NCI-H1092 (cell line): ENCODE data around the gene YEATS4.
A peak's percentile ranks its signal among the peaks of the same experiment; 100 is the strongest.
"Not testable (repeated sequence)": the region's sequence is repeated elsewhere in the genome, so short reads cannot be mapped to it uniquely, and the experiment has no call there.

Source experiments
- DNase-seq: peaks from one replicate; lab custom pipeline; 2025; lab: John Stamatoyannopoulos, UW

Gene YEATS4

GRCh38 chr12:69359531-69360347 is at the start of gene YEATS4:
YEATS4 (plus strand) TSS chr12:69359743; CDS start chr12:69359973, 230 bp downstream.
- peak; percentile 88 for DNase-seq

- DNase-seq: no peak
Measured at GRCh38 chr12:69313209-69313608, 46.3 kb upstream of the YEATS4 start.

GRCh38 chr12:69316784-69317183 is 42.8 kb upstream of the YEATS4 start:
- not testable (repeated sequence) for DNase-seq

- DNase-seq: not testable (repeated sequence)
Measured at GRCh38 chr12:69317233-69317632, 42.3 kb upstream of the YEATS4 start.

- DNase-seq: no peak
Measured at GRCh38 chr12:69318225-69318624, 41.3 kb upstream of the YEATS4 start.

- no peak for DNase-seq
Measured at GRCh38 chr12:69321351-69321750, 38.2 kb upstream of the YEATS4 start.

GRCh38 chr12:69324797-69325466 is 34.6 kb upstream of the YEATS4 start:
- DNase-seq: no peak

GRCh38 chr12:69328426-69328825 is 31.1 kb upstream of the YEATS4 start:
- DNase-seq: no peak

- DNase-seq: no peak
Measured at GRCh38 chr12:69329669-69330428, 29.7 kb upstream of the YEATS4 start.

GRCh38 chr12:69330475-69331473 is 28.8 kb upstream of the YEATS4 start:
- no peak for DNase-seq

GRCh38 chr12:69331519-69331908 is 28.0 kb upstream of the YEATS4 start:
- no peak for DNase-seq

GRCh38 chr12:69331909-69332684 is 27.4 kb upstream of the YEATS4 start:
- DNase-seq: no peak

GRCh38 chr12:69332815-69333358 is 26.7 kb upstream of the YEATS4 start:
- no peak for DNase-seq

- no peak for DNase-seq
Measured at GRCh38 chr12:69334158-69334557, 25.4 kb upstream of the YEATS4 start.

GRCh38 chr12:69337311-69338090 is 22.0 kb upstream of the YEATS4 start:
- DNase-seq: no peak

- no peak for DNase-seq
Measured at GRCh38 chr12:69338120-69338859, 21.3 kb upstream of the YEATS4 start.

- no peak for DNase-seq
Measured at GRCh38 chr12:69338936-69339335, 20.6 kb upstream of the YEATS4 start.

GRCh38 chr12:69339999-69340398 is 19.5 kb upstream of the YEATS4 start:
- no peak for DNase-seq

GRCh38 chr12:69341328-69341727 is 18.2 kb upstream of the YEATS4 start:
- no peak for DNase-seq
